ENCODE data around the gene BRD8.
"Not testable (repeated sequence)": the region's sequence is repeated elsewhere in the genome, so short reads cannot be mapped to it uniquely, and the experiment has no call there.

Gene BRD8

GRCh38 chr5:138157626-138158025, 20.8 kb downstream of the BRD8 start:
- DNase-seq (ENCODE audit: low spot score) = no peak

- DNase-seq (ENCODE audit: low spot score) = not testable (repeated sequence)
Observed at GRCh38 chr5:138155977-138156376, 22.5 kb downstream of the BRD8 start.

DNA sequence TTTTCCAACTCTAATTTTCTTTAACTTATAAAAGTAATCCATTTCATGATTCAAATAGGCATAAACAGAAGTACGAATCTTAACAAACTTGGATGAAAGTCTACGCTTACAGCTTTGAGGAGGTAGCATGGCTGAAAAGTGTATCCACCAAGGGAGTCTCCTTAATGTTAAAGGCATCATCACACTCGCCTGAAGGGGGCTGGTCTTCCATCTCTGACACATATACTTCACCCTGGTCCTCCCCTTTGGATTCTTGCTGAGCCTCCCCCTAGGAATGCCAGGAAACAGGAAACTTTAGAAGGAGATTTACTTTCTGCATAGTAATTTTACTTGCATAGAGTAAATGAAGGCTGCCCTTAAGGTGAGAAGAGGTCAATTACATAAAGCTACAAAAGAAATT, 28.9 kb downstream of the BRD8 start:
- no peak for DNase-seq (ENCODE audit: low spot score)

- no peak for DNase-seq (ENCODE audit: low spot score)
Observed at GRCh38 chr5:138148811-138149210, 29.6 kb downstream of the BRD8 start.

- not testable (repeated sequence) for DNase-seq (ENCODE audit: low spot score)
Observed at GRCh38 chr5:138143578-138143977, 34.9 kb downstream of the BRD8 start.

GRCh38 chr5:138141734-138142133, 36.7 kb downstream of the BRD8 start:
- no peak for DNase-seq (ENCODE audit: low spot score)

GRCh38 chr5:138140268-138140667, 38.2 kb downstream of the BRD8 start:
- no peak for DNase-seq (ENCODE audit: low spot score)

DNA sequence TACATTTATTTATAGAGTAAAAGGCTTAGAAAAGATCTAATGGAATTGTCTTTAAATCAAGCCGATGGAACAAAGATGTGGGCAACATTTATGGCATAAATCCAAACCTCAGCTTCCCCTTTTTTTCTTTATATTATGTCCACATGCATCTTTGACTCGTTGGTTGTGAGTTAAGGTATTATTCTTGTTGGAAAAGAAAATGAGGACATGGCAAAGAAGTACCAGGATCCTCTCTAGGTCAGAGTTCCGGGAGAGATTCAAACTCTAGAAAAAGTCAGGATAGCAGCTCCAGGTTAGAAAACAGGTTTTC, 38.7 kb downstream of the BRD8 start:
- no peak for DNase-seq (ENCODE audit: low spot score)

- peak; percentile 86 for DNase-seq (ENCODE audit: low spot score)
Observed at GRCh38 chr5:138138949-138139780, 39.3 kb downstream of the BRD8 start, which contains the start of gene NME5. Gene NME5, minus strand, starts transcription at chr5:138139428. Its CDS starts 648 bp downstream, at chr5:138138780.

DNA sequence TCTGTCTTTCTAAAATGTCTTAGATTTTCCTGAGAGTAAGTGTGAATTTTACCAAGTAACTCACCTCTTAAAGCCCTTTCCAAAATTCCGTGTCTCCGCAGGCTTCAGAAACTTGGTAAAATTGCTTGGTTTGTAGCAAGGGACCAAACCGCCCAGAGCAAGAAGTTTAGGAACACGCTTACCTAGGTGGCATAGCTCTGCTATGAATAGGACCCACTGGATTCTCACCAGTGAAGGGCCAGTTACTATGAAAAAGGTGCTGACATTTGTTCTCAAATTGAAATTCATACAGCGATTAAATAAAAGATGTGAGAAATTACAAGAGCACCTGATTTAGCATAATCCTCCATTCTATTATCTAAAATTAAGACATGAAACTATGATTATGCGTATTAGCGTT, 45.9 kb downstream of the BRD8 start:
- DNase-seq (ENCODE audit: low spot score) = peak; percentile 18

- no peak for DNase-seq (ENCODE audit: low spot score)
Observed at GRCh38 chr5:138129347-138129746, 49.1 kb downstream of the BRD8 start.

- DNase-seq (ENCODE audit: low spot score) = no peak
Observed at GRCh38 chr5:138128334-138128733, 50.1 kb downstream of the BRD8 start.

DNA sequence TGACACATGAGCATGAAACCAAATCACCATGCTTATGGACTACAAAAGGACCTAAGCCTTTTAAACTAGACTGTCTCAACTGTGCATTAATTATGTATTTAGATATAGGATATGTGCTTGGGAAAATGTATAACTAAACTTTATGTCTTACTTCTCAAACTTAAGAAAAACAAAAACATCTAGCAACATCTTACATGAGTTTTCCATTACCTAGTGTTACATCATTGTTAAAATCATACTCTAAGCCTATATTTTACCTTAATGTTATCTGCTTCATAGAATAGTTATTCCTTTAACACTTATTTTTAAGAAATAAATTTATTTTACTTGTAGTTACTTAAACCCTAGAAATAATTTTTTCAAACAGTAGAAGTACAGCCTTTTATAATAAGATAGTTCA, 63.2 kb downstream of the BRD8 start:
- no peak for DNase-seq (ENCODE audit: low spot score)

DNA sequence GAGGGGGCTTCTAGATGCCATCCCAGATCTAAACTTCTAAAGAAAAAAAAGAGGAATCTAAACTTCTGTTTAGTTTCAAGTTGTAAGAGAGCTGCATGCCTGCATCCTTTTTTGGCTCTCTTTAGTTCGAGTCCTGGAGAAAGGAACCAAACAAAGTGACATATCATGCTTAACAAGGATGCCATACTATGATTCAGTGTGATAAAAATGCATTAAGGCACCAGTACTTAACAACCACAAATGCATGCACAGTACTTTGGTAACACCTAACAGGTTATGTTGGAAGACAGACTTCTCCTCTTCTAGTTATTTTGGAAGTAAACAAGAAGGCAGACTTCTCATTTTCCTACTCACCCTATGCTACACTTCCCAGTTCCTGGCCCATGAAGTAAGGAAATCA, 66.5 kb downstream of the BRD8 start:
- DNase-seq (ENCODE audit: low spot score) = no peak

GRCh38 chr5:138111181-138111580, 67.2 kb downstream of the BRD8 start:
- no peak for DNase-seq (ENCODE audit: low spot score)

DNA sequence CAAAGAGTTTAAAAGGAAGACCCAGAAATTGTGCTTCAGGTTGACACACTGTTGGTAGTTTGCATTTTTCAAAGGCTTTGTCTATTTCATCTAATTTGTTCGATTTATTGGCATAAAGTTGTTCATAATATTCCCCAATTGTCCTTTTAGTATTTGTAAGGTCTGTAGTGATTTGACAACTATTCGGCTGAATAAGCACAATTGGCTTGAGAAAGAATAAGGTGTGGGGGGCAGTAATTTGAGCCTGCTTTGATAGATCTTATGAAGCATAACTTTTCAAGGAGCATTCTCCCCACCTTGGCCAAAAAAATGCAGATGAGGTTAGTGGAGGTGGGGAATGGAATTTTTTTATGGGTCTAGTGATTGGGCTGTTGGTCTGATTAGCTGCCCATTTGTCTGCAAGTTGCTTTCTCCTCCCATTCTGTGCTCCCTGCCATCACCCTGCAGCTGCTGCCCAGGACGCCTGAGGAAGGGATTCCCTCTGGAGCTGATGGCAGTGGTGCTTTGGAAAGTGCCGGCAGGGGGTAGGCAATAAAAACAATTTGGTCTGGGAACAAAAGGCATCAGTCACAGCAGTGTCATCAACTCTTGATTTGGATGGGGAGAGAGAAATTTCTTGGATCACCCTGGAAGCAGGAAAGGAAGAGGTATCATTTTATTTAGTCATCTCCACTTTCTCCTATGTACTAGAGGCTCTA, 68.0 kb downstream of the BRD8 start:
- no peak for DNase-seq (ENCODE audit: low spot score)

- DNase-seq (ENCODE audit: low spot score) = no peak
Observed at GRCh38 chr5:138109463-138110265, 68.8 kb downstream of the BRD8 start.

GRCh38 chr5:138107213-138107612, 71.2 kb downstream of the BRD8 start:
- DNase-seq (ENCODE audit: low spot score) = no peak

DNA sequence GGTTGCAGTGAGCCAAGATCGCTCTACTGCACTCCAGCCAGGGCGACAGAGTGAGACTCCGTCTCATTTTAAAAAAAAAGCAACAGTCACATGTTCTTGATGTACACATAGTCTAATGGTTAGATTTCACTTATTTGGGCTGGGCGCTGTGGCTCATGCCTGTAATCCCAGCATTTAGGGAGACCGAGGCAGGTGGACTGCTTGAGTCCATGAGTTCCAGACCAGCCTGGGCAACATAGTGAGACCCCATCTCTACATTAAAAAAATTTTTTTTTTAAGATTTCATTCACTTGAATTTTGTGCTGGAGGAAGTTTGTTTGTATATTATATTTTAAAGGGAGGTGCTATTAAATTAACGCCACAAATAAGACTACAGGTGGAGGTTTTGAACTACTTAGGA, 72.7 kb downstream of the BRD8 start:
- no peak for DNase-seq (ENCODE audit: low spot score)

GRCh38 chr5:138103319-138103637, 75.2 kb downstream of the BRD8 start:
- no peak for DNase-seq (ENCODE audit: low spot score)

DNA sequence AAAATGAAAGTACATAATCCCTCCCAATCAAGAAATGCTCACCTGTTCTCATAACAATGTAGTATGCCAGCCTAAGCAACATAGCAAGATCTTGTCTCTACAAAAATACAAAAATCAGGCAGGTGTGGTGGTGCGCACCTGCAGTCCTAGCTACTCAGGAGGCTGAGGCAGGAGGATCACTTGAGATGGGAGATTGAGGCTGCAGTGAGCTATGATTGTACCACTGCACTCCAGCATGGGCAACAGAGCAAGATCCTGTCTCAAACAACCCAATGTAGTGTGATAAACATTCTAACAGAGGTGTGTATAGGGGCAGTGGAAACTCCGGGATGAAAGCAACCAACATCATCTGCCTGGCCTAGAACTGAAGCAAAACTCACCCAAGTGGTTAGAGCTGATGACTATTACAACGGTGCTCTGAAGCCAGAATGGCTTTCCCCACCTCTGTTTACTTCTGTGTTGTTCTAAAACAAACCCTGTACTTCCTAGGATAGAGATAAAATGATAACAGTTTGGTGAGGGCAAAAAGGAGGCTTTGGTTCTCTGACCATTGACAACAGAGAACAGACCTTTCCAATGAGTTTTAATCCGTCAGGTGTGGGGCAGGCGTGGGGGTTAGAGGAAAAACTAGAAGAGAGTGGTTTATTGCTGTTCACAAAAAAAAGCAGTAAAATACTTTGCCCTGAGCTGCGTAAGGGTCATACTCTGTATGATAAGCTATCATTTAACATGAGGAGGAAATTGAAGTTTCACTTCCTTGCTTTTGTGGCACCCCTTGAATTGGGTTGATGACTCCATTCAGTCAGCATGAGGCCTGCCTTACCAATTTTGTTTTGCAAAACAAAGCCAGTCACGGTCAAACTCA, 75.7 kb downstream of the BRD8 start:
- DNase-seq (ENCODE audit: low spot score) = no peak

Data from cerebellar cortex (tissue), 1 donor.